Forelimb muscle (tissue), 1 donor: ENCODE results near the gene HSPA12B. TPM values are rescaled to one million over a fixed set of nuclear protein-coding genes. Genes with fewer than 3 reads are reported as not detected.

Experiments used
- DNase-seq: peaks from one replicate; pipeline ENCODE4 v3.0.0-alpha.2; 2013; ENCODE audit warnings: low read depth
- polyA plus RNA-seq: library from polyadenylated mRNA; unstranded; fragments of 120-200 nt; gene quantifications from one replicate; pipeline ENCODE4 v1.2.1, GENCODE V29; 2013; ENCODE audit not compliant: insufficient read length

HSPA12B gene
- polyA plus RNA-seq, 1 donor, result 21.4 TPM

DNA sequence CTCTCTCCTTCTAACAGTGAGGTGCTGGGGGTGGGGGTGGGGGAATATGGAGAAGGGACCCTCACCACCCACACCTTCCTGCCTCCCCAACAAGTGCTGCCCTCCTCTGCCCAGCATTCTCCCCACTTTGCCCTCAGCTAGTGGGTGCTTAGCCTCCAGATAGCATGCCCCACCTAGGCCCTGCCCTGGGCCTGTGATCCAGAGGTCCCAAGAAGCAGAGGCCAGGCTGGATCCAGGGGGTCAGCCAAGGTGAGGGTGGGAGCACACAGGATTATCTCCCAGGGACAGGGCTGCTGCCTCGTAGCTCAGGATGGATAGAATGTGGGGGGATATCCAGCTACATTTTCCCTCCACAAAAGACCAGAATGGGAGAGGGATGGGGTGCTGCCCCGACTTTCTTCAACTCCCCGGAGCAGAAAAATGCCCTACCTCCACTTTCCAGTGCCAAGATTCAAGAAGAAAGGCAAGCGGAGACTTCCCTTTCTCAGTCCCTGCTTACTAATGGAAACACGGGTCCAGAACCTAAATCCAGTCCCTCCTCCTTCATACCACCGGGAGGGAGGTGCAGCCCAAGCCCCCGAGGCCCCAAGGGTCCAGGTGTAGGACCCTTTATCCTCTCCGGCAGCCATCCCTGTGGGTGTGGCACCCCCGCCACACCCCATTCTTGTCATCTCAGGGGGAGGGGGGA, 34.1 kb downstream of the HSPA12B start:
- no peak for DNase-seq

DNA sequence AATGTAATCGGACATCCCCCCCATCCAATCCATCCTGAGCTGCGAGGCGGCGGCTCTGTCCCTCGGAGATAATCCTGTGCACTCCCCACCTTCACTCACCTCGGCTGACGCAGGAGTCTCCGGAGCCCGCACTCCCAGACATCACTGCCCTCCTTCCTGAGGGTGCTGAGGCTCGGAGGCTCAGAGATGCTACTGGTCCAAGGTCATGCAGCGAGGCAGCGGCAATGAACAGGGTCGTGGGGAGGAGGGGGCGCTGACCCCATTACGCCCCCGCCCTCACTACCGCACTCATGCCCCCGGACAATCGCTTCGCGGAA, 34.6 kb downstream of the HSPA12B start:
- DNase-seq, result no peak

DNA sequence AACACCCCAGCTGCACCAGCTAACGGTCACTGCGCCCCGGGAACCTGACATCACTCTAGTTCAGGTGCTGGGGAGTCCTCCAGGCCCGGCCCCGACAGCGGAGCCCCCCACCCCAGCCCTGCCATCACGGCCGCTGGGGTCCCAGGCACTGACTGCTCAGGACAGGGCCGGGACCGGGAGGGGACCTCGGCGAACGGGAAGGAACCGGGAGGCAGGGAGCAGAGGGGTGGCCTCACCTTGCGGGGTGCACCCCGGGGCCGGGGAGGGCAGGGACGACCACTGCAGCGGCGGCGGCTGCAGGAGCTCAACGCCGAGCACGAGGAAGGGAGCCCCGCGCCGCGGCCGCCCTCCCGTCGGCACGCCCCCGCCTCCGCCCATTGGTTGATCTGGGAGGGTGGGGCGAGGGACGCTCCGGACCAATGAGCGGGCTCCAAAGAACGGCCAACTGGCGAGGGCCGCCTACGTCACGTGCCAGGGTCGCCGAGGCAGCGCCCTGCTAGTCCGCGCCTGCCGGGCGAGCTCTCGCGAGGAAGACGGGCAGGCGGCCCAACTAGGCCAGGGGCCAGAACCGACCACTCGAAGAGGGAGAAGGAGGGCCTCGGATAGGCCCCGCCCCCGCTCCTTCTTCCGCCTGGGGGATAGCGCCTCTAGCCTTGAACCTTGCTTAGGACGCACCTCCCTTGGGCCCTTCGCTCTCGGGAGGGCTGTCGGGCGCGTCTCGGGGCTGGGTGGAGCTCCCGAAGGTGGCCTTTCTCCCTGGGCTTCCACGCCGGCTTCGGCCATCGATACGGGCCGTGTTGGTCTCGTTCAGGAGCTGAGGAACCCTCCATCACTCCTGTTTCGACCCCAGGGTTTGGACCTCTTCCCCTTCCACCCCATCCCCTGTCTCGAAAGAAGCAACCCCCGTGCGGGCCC, 35.2 kb downstream of the HSPA12B start, which contains the start of gene ADISSP:
Gene ADISSP, minus strand, starts transcription at position 327 of the 915 bp plus-strand sequence. CDS start 7,653 bp downstream, outside the sequence.
- peak; percentile 90 for DNase-seq

DNA sequence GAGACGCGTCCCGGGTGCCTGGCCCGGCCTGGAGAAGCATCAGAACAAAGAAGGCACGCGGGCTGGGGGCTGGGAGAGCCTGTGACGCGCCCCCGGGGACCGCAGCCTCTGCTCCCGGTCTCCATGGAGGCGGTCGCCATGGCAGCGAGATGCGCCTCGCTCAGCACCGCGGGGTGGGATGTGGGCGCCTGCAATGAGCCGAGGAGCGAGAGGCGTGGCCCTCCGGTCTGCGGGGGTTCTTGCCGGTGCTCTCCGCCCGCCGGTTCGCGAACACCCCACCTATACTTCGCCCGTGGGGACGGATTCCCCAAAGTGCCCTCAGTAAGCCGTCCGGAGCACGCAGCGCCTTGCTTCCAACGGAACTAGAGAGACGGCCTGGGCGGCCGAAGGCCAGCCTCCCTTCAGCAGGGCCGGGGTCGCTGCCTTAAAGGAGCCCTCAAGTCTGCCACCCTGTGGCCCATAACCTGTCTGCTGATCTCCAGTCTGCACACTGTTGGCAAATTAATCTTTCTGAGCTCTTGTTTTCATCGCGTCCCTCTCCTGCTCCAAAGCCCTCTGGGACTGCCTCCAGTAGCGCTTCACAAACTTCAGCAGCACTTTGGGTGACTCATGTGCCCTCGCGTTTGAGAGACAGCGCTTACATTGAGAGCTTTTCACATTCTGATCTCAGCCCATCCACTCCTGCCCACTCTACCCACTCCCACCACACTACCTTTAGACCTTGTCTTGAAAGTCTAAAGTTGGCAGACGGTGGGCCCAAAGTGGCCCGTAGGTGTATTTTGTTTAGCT, 36.1 kb downstream of the HSPA12B start:
- no peak for DNase-seq

DNA sequence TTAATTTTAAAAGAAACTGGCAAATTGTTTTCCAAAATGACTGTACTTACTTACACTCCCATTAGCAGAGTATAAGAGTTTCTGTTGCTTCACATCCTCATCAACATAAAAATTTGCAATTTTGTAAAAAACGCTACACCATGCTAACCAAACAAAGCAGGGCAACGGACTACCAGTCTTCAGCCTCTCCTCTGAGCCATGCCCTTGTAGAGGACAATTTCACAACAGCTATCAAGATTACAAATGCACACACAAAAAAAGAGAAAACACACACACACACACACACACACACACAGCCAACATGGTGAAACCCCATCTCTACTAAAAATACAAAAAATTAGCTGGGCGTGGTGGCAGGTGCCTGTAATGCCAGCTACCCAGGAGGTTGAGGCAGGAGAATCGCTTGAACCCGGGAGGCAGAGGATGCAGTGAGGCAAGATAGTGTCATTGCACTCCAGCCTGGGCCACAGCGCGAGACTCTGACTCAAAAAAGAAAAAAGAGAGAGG, 39.1 kb downstream of the HSPA12B start:
- no peak for DNase-seq

DNA sequence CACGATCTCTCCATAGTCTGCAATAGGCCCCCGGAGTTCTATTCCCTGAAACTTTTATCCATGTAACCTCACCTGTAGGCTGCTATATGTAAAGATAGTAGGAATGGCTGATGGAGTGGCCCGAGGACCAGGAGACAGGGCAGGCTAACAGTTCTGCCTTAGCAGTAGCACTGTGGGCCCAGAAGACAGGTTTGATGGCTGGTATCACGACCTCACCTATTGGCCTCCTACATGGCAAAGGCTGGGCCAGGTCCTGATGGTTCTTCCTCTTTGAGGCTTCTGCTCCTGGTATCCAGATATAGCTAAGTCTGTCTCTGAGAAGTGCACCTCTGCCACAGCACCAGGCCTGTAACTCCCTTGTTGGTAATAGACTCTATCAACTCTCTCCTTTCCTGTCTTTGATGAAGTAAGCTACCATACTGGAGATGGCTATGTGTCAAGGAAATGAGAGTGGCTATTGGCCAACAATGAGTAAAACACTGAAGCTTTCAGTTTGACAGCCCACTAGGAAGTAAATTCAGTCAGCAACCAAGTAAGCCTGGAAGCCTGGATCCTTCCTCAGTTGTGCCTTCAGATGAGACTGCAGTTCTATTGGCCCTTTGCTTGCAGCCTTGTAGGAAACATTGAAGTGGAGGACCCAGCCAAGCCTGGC, 43.1 kb downstream of the HSPA12B start:
- DNase-seq, result no peak

DNA sequence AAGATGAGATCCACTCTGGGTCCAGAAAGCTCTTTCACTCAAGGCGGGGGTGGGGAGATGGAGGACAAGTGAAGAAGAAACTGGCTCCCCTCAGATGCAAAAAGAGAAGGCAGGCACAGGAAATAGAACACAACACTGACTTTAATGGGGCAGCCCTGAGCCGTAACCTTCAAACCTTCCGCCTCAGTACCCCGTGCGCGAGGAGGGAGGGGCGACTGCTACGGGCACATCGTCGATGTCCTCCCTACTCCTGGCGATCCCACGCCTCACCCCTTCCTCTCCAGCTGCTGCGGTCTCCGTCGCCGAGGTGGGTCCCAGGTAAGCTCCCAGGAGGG, 44.9 kb downstream of the HSPA12B start:
- no peak for DNase-seq

DNA sequence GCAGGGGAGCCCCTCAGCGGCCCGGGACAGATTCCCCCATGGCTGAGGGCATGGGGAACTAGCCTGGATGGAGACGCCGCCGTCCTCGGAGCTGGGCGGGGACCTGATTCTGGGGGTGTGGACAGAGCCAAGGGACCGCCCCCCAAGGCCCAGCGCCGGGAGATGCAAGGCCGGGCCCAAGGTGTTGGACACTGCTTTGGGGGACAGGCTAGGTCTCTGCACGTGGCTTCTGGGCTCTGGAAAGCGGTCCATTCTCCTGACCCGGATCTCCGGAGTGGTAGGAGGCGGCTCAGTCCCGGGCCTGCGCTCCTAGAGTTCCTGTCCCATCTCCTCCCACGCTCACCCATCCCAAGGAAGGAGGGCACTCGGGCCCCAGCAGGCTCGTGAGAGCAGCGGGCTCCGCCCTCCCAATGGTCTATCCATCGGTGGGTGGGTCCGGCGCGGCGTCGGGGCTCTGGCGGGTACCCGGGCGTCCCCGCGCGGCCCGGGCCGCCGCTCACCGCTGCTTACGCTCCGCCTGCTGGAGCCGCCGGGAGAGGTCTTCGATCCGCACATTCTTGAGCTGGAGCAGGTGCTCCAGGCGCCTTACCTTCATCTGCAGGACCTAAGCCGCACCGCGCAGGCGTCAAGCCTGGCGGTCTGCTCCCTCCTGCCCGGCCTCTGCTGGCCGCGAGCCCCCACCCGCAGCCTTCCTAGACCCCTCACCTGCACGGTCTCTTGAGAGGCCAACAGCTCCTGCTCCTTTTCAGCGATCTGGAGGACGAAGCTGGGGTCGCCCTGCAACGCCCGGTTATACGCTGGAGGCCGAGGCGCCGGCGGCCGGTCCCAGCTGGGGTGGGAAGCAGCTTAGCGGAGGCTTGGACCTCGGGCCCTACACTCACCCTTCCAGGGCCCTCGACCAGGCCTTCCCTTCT, 45.5 kb downstream of the HSPA12B start:
- no peak for DNase-seq

DNA sequence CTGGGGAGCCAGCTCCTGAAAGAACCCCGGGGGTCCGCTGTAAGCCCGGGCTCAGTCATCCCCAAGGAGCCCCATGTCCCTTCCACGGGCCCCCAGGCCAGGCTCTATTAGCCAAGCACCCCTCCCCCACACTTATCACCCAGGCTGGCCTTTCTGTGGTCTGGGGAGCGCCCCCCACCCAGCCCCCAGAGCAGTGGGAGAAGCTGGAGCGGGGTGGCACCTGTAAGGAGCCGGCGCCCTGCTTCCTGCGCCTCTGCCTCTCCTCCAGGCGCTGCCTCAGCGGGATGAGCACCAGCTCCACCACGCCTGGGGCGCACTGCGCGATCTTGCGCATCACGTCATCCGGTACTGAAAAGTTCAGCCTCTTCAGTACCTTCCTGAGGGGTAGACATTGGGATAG, 46.5 kb downstream of the HSPA12B start:
- no peak for DNase-seq

DNA sequence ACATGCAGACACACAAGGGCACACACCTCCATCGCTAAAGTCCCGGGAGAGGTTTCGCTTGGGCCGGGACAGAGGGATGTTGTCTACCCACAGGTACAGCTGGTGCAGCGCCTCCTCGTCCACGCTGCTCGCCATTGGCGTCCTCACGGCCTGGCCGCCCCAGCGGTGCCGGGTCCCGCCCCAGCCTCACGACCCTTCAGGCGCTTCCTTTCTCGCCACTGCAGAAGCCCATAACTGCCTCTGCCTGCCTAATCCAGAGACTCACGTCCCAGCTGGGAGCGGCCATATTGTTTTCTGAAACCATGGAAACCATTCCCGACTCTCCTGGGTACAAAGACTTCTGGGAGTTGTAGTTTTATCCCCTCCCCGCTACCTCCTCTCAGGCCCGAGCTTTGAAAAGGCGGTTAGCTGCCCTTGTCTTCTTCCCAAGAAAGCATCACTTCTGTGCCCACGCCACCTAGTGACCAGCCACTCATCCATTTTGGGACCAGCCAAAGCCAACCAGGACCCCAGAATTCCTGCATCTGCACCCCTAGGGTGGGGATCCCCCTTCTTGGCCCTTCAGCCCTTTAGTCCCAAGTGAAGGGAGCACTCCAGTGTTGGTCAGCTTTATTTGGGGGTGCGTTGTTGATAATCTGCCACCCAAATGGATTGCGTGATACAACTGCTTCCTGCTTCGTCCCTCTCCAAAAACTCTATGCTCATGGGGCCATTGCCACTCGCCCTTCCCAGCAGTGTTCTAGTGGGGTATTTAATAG, 48.8 kb downstream of the HSPA12B start, which contains the start of gene SPEF1:
Gene SPEF1, minus strand, starts transcription at position 296 of the 758 bp plus-strand sequence. Its CDS starts 161 bp downstream, at position 135.
- peak; percentile 79 for DNase-seq

DNA sequence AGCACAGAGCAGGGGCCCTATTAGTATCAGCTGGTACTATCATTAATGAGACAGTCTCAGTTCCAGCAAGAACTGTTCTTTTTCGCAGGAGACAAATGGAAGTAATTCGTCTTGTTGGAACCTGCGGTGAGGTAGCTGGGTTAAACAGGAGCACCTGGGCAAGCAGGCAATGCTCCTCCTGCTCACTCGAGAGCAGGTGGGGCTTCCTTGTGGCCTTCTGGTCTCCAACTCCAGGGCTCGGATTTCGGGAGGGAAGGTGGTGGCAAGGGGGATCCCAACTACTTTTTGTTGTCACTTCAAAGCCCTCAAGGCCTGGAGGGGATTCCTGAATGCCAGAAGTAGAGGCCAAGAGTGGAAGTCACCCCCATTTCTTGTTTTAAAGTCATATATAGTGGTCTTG, 50.1 kb downstream of the HSPA12B start:
- DNase-seq, result no peak

DNA sequence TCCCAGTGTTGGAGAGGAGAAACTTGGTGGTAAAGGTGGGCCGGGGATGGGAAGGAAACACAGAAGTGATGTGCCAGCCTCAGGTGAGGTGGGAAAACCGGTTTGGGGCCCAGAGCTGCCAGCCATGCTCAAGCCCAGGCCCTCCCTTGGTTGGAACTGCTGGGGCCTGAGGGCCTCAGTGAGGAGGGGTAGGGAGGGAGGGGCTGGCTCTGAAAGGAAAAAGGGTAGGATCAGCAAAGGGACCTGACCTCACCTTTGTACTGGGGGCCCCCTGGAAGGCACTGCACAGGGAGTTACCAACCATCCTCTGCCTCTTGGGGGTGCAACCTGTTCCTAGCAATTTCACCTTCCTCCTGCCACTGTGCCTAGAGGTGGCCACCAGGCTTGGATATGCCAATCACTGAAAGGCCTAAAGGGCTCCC, 50.6 kb downstream of the HSPA12B start:
- no peak for DNase-seq

DNA sequence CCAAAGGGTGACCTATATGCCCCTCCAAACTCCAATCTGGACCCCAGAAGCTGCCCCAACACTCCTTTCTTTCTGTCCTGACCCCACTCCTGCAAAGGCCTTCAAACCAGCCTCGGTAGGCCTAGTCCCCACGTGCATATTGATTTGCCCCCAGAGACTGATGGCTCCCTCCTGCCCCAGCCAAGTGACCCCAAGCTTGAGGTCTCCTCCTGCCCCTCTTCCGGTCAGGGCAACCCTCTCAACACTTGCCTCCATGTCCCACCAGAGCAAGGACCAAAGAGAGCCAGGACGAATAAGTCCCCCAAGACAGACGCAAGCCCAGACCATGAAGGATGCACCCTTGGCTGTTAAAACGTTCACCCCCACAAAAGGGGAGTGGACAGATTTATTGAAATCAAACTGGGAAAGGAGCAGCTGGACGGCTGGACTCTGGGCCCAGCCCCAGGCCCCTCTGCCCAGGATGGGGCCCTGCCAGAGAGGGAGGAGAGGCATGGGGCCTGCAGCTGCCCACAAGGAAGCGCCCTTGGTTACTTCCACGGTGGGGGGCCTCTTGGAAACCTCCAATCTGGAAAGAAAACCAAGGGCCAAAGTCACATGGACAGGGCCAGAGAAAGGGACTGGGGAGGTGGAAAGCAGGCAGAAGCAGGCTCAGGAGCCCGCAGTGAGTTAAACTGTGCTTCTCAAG, 51.2 kb downstream of the HSPA12B start:
- DNase-seq, result no peak

DNA sequence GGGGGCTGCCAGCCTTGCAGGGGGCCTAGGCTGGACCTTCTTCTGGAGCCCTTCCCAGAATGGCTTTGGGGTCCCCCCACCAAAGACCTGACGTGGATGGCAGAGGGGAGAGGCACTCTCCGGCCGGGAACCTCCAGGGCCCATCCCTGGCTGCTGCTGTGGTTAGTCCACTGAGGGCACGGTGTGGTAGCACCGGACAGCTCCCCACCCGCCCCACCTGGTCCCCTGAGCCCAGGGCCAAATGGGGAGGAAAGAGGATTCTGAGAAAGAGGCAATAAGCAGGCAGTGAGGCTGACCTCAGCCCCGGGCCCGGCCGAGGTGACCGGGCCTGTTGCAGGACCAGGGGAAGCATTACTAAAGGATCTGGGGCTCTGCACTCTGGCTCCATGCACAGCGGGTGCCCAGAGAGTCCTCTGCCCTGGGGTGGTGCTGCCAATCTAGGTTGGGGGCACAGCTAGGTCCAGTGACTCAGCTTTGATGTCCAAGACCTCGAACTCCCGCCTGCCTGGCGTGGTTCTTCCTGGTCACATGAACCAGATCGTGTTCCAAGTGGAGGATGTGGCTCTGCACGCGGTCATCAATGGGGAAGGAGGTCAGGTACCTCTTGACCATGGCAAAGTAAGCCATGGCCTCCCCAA, 51.9 kb downstream of the HSPA12B start:
- no peak for DNase-seq

DNA sequence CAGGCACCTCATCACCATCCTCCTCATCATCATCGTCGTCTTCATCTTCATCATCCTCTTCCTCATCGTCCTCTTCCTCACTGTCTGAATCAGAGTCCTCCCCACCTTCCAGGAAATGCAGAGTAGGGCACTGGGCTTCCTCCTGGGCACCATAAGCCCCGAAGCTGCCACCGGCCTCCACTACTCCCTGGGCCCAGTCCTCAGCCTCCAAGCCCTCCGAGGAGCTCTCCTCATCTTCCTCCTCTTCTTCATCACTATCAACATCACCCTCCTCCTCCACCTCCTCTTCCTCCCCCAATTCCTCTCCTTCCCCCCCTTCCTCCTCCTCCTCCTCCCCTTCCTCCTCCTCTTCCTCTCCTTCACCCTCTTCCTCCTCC, 52.4 kb downstream of the HSPA12B start:
- DNase-seq, result no peak

DNA sequence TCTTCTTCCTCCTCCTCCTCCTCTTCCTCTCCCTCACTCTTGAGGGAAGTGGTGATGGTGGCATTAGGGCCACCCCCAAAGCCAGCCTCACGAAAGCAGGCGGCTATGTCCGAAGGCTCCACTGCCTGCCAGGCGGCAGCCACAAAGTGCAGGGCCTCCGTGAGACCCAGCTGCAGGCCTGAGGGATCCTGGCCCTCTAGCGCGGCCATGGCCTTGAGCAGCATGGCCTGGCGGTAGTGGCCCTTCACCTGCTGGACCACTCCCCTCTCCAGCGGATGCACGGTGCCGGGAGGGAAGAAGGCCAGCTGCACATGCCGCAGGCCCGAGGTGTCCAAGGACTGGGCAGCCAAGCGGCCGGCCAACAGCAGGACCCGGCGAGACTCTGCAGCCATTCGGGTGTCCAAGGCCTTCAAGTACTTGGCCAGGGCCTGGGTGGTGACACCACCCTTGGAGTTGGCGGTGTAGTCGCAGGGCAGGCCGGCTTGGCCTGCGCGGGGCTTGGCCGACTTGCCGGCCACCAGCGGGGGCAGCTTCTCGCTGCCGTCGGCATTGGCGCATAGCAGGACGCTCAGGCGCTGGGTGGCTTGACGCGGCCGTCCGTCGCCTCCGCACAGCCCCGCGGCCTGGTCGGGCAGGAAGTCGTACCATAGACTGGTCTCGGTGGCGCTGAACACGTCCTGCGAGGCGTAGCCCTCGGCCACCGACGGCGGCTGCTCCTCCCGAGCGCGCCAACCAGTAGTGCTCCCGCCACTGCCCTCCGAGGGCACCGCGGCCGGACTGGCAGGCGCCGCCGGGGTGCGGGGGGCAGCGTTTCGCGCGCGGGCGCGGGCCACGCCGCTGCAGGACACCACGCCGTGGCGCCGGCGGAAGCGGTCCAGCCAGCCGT, 53.0 kb downstream of the HSPA12B start:
- no peak for DNase-seq

DNA sequence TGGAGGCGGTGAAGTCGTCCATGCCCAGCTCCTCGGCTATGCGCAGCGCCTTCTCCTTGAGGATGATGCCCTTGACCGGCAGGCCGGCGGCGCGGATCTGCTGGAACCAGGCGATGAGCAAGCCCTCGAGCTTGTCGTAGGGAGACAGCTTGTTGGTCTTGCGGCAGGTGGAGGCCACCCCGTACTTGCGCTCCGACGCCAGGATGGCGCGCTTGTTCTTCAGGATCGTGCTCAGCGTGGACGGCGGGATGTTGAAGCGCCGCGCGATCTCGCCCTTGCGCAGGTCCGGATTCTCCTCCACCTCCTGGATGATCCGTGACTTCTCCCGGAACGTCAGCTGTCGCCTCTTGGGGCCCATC, 53.6 kb downstream of the HSPA12B start:
- DNase-seq, result no peak
